Natural killer cell (primary cell): ENCODE measurements around the gene KIF9. TPM values are rescaled to one million over a fixed set of nuclear protein-coding genes. Genes with fewer than 3 reads are reported as not detected.

ENCODE experiments used
- ATAC-seq, 3 donors: fragments of 150-1000 bp in 2 of 3; fragments of 200-7000 bp in 1 of 3; cut with Tn5 transposase; 1 replicate in 1 of 3; 2 replicates in 2 of 3; pipeline ENCODE4 v1.10.0; 2021; ENCODE audit warnings: mild to moderate bottlenecking in 2 of 3, moderate library complexity in 2 of 3
- DNase-seq, 2 donors: peaks; one replicate each; pipeline versions ENCODE4 v3.0.0 to v3.0.0-alpha.2; 2013 to 2021; ENCODE audit warnings: mixed read lengths in 1 of 2
- H3K27ac ChIP-seq: one replicate; pipeline ENCODE4 v1.5.1; 2013; ENCODE audit warnings: mild to moderate bottlenecking, low read length
- H3K27me3 ChIP-seq: one replicate; pipeline ENCODE4 v1.6.1; 2013; ENCODE audit warnings: low read length; ENCODE audit not compliant: control insufficient read depth, insufficient read depth
- H3K36me3 ChIP-seq: one replicate; pipeline ENCODE4 v1.6.1; 2013; ENCODE audit warnings: low read length; ENCODE audit not compliant: control insufficient read depth, insufficient read depth
- H3K4me1 ChIP-seq: one replicate; pipeline ENCODE4 v1.6.1; 2013; ENCODE audit warnings: low read length; ENCODE audit not compliant: control insufficient read depth, insufficient read depth
- H3K4me3 ChIP-seq: one replicate; pipeline ENCODE4 v1.5.1; 2013; ENCODE audit warnings: low read length
- H3K9me3 ChIP-seq: one replicate; pipeline ENCODE4 v1.6.1; 2013; ENCODE audit warnings: low read length; ENCODE audit not compliant: control insufficient read depth, insufficient read depth
- H3K27ac Mint-ChIP-seq, 2 donors: one replicate each; pipeline ENCODE4 v1.8.0; 2022; ENCODE audit warnings: mild to moderate bottlenecking in 2 of 2, mixed read lengths in 2 of 2, moderate library complexity in 1 of 2
- H3K27me3 Mint-ChIP-seq, 2 donors: one replicate each; pipeline ENCODE4 v1.8.0; 2022; ENCODE audit warnings: low read depth in 2 of 2, mixed read lengths in 2 of 2
- H3K36me3 Mint-ChIP-seq: one replicate; pipeline ENCODE4 v1.8.0; 2022; ENCODE audit warnings: mixed read lengths
- H3K4me1 Mint-ChIP-seq, 2 donors: one replicate each; pipeline ENCODE4 v1.8.0; 2022; ENCODE audit warnings: mixed read lengths in 2 of 2
- H3K4me3 Mint-ChIP-seq: one replicate; pipeline ENCODE4 v1.8.0; 2022; ENCODE audit warnings: mild to moderate bottlenecking, moderate library complexity, mixed read lengths
- H3K9me3 Mint-ChIP-seq, 2 donors: one replicate each; pipeline ENCODE4 v1.8.0; 2022; ENCODE audit warnings: mixed read lengths in 2 of 2
- CTCF ChIP-seq: fragments of 200-600 bp; IDR thresholded peaks from one replicate; pipeline ENCODE4 v1.8.0; 2022; ENCODE audit warnings: antibody characterized with exemption
- WGBS: methylation state at CpG from one replicate; pipeline ENCODE4 v1.1.7; 2013; ENCODE audit warnings: missing lambda C conversion rate; ENCODE audit not compliant: insufficient coverage; 5-methylcytosine and 5-hydroxymethylcytosine counted together
- intact Hi-C: fragments of 100-400 bp; cut with micrococcal nuclease; formaldehyde crosslinking; loops from one replicate; pipeline ENCODE4 v1.14.2; 2022
- total RNA-seq, 4 donors: library from RNA; stranded (reverse); fragments of 120-200 nt in 1 of 4; gene quantifications; one replicate each; pipeline versions ENCODE4 v1.2.3 to v1.2.4, GENCODE V29; 2013 to 2022

Gene KIF9
- total RNA-seq, 3 donors from 2014 or later (not counting 1 experiment from before 2014, with no cell fraction given): 11.4 to 21.9 (median 21.4) TPM

GRCh38 chr3:47306022-47306421 is 23.4 kb upstream of the KIF9 start:
- intact Hi-C loops: no loop called here
- ATAC-seq: no peak

GRCh38 chr3:47301456-47301855 is 18.9 kb upstream of the KIF9 start:
- Mint-ChIP-seq H3K4me3 (no peak overlapping the region), H3K36me3 (peaks cover 8% of the 10 kb centered on the region), H3K27ac (no peak overlapping the region), H3K9me3 (no peaks in the 10 kb centered on the region), H3K27me3 (no peaks in the 10 kb centered on the region), H3K4me1 (peaks cover 20 to 25% of the 10 kb centered on the region in 2 donors)
- Histone ChIP-seq H3K4me1 (peaks cover 15% of the 10 kb centered on the region), H3K36me3 (peaks cover 10% of the 10 kb centered on the region), H3K9me3 (no peaks in the 10 kb centered on the region), H3K4me3 (no peak overlapping the region), H3K27me3 (no peaks in the 10 kb centered on the region), H3K27ac (no peak overlapping the region)
- no peak for TF ChIP-seq CTCF
- intact Hi-C loops: no loop called here
- DNase-seq (no peak), ATAC-seq (no peak)

More at GRCh38 chr3:47306022-47306421, 23.4 kb upstream of the KIF9 start:
- Mint-ChIP-seq H3K36me3 (peaks cover 8% of the 10 kb centered on the region), H3K9me3 (no peaks in the 10 kb centered on the region), H3K27ac (no peak overlapping the region), H3K4me1 (peaks cover 10 to 15% of the 10 kb centered on the region in 2 donors), H3K4me3 (no peak overlapping the region), H3K27me3 (no peaks in the 10 kb centered on the region)
- no peak for TF ChIP-seq CTCF
- no CpG with 5 or more reads among the region's 2 CpGs for WGBS
- H3K27ac ChIP-seq: no peak overlapping the region
- DNase-seq: no peak
- H3K36me3 ChIP-seq: peaks cover 10% of the 10 kb centered on the region
- H3K4me1 ChIP-seq: no peaks in the 10 kb centered on the region
- H3K9me3 ChIP-seq: no peaks in the 10 kb centered on the region
- H3K4me3 ChIP-seq: no peak overlapping the region
- H3K27me3 ChIP-seq: no peaks in the 10 kb centered on the region

GRCh38 chr3:47299381-47300318 is 17.1 kb upstream of the KIF9 start:
- Histone ChIP-seq H3K4me3 (no peak overlapping the region), H3K27ac (no peak overlapping the region), H3K27me3 (no peaks in the 10 kb centered on the region), H3K9me3 (no peaks in the 10 kb centered on the region), H3K4me1 (peaks cover 18% of the 10 kb centered on the region), H3K36me3 (peaks cover 10% of the 10 kb centered on the region)
- no peak for TF ChIP-seq CTCF
- Mint-ChIP-seq H3K4me1 (peaks cover 29 to 39% of the 10 kb centered on the region in 2 donors), H3K27me3 (no peaks in the 10 kb centered on the region), H3K27ac (no peak overlapping the region), H3K36me3 (peaks cover 8% of the 10 kb centered on the region), H3K9me3 (no peaks in the 10 kb centered on the region), H3K4me3 (no peak overlapping the region)
- DNase-seq: no peak
- no peak for ATAC-seq
- WGBS: 95% methylated on average over 7 of the region's 9 CpGs
- intact Hi-C loops: no loop called here
